SK-N-SH (cell line): ENCODE measurements around the gene MYO7A.

Source experiments
- CHD2 ChIP-seq: fragments of 150-350 bp; IDR thresholded peaks from 2 replicates; pipeline ENCODE4 v1.6.1; 2018; ENCODE audit warnings: low read length; ENCODE audit not compliant: partially characterized antibody
- CTCF ChIP-seq: fragments of 200-600 bp; sonication (generic); IDR thresholded peaks from 2 replicates; pipeline ENCODE4 v1.6.1; 2017; ENCODE audit warnings: antibody characterized with exemption, mild to moderate bottlenecking, moderate library complexity
- EZH2phosphoT487 ChIP-seq: fragments of 200-600 bp; sonication (generic); IDR thresholded peaks from 2 replicates; pipeline ENCODE4 v1.6.1; 2017; ENCODE audit warnings: low read depth, mixed run types, mild to moderate bottlenecking, antibody characterized with exemption, moderate library complexity, borderline replicate concordance
- FOXJ3 ChIP-seq: sonication (generic); formaldehyde crosslinking; IDR thresholded peaks from 2 replicates; pipeline ENCODE4 v1.5.1; 2020; ENCODE audit warnings: mild to moderate bottlenecking, missing genetic modification reagents
- JUND ChIP-seq: IDR thresholded peaks from 2 replicates; pipeline ENCODE4 v1.4.0; 2012
- MXI1 ChIP-seq: IDR thresholded peaks from 2 replicates; pipeline ENCODE4 v1.6.1; 2012; ENCODE audit warnings: mild to moderate bottlenecking, low read depth, low read length, improper control_type of control experiment
- RAD21 ChIP-seq: IDR thresholded peaks from 2 replicates; pipeline ENCODE4 v1.6.1; 2012; ENCODE audit warnings: mild to moderate bottlenecking, low read length
- RFX5 ChIP-seq: IDR thresholded peaks from 2 replicates; pipeline ENCODE4 v1.6.1; 2012; ENCODE audit warnings: mild to moderate bottlenecking, improper control_type of control experiment, low read length
- TAF1 ChIP-seq: IDR thresholded peaks from 2 replicates; pipeline ENCODE4 v1.6.1; 2012; ENCODE audit warnings: low read depth, mild to moderate bottlenecking, low read length, moderate library complexity, borderline replicate concordance
- TF ChIP-seq, protein P1 (sequence below): IDR thresholded peaks from 2 replicates; pipeline ENCODE4 v1.4.0; 2012; ENCODE audit warnings: low read depth, borderline replicate concordance

DNA sequence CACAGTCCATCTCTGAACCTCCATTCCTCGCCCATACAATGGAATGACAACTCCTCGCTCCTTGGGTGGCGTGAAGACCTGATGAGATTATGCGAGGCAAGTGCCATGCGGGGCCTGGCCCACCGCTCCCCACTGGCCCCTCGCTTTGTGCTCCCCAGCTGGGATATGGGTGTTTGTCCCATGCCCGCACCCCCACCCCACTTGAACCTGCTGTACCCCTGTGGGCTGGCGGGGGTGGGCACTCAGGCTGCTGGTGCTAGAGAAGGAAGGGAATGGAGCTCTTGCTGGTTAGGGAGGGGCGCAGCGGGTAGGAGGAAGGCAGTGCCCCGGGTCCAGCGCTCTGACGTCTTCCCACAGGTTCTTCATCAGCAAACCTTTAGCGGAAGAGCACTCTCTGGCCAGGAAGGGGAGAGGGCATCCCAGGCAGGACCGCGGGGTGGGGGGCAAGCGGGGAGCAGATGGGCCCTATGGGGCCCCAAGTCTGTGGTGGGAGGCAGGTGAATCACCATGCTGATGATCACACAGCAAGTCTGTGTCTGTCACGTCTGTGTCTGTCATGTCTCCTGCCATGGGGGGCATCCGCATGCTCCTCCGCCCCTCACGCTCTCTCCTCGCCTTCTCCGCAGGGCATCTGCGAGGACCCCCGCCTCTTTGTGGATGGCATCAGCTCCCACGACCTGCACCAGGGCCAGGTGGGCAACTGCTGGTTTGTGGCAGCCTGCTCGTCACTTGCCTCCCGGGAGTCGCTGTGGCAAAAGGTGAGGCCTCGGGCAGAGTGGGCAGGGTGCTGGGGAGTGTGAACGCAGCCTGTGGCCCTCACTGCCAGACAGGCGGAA, 34.8 kb upstream of the MYO7A start:
- TF ChIP-seq RFX5 (no peak), EZH2phosphoT487 (no peak), CTCF (no peak), CHD2 (no peak), TAF1 (no peak), MXI1 (no peak), RAD21 (no peak), FOXJ3 (CRISPR knock-in tag) (no peak), JUND (no peak)
- TF ChIP-seq, protein P1, sequence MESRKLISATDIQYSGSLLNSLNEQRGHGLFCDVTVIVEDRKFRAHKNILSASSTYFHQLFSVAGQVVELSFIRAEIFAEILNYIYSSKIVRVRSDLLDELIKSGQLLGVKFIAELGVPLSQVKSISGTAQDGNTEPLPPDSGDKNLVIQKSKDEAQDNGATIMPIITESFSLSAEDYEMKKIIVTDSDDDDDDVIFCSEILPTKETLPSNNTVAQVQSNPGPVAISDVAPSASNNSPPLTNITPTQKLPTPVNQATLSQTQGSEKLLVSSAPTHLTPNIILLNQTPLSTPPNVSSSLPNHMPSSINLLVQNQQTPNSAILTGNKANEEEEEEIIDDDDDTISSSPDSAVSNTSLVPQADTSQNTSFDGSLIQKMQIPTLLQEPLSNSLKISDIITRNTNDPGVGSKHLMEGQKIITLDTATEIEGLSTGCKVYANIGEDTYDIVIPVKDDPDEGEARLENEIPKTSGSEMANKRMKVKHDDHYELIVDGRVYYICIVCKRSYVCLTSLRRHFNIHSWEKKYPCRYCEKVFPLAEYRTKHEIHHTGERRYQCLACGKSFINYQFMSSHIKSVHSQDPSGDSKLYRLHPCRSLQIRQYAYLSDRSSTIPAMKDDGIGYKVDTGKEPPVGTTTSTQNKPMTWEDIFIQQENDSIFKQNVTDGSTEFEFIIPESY: no peak
